Activated CD8-positive, alpha-beta memory T cell treated with anti-CD3 and anti-CD28 coated beads for 4 hours (primary cell): ENCODE measurements around the gene C19orf47.

ENCODE experiments used
- DNase-seq, 2 donors: peaks; one replicate each; pipeline ENCODE4 v3.0.0-alpha.2; 2020; ENCODE audit warnings: low read depth in 2 of 2

C19orf47 gene

DNA sequence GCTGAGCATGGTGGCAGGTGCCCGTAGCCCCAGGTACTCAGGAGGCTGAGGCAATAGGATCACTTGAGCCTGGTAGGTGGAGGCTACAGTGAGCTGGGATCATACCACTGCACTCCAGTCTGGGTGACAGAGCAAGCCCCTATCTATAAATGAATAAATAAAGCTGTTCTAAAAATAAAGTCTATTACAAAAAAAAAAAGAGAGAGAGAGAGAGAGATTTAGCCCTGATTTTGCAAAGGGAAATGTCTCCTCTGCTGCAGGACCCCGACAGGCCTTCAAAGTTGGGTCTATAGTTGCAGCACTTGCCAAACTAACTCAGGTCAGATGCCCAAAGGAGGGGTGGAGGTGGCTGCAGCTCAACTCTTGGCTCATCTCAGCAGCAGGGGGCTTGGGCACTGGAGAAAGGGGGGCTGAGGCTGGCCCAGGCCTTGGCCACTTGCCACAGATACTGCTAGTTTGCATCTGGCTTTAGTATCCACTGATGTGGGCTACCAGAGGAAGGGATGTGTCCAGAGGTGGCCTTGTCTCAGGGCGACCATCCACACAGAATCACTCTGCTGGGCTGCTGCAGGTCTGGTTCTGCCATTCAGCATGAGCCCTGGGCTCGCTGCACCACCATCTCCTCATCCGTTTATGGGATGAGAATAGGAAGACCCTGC, 32.3 kb downstream of the C19orf47 start:
- no peak for DNase-seq

DNA sequence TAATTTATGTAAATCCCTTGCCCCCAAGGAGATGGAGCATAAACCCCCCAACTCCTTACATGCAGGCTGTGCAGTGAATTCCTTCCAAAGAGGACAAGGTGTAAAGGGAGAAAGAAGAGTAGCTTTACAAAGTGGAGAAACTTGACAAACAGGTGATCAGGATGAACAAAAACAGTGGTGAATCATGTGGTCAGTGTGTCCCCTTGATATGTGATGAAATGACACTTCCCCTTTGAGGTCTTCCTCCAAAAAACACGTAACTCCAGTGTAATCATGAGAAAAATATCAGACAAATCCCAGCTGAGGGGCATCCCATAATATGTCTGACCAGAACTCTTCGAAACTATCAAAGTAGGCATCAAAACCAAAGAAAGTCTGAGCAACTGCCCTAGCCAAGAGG, 33.5 kb downstream of the C19orf47 start:
- no peak for DNase-seq

DNA sequence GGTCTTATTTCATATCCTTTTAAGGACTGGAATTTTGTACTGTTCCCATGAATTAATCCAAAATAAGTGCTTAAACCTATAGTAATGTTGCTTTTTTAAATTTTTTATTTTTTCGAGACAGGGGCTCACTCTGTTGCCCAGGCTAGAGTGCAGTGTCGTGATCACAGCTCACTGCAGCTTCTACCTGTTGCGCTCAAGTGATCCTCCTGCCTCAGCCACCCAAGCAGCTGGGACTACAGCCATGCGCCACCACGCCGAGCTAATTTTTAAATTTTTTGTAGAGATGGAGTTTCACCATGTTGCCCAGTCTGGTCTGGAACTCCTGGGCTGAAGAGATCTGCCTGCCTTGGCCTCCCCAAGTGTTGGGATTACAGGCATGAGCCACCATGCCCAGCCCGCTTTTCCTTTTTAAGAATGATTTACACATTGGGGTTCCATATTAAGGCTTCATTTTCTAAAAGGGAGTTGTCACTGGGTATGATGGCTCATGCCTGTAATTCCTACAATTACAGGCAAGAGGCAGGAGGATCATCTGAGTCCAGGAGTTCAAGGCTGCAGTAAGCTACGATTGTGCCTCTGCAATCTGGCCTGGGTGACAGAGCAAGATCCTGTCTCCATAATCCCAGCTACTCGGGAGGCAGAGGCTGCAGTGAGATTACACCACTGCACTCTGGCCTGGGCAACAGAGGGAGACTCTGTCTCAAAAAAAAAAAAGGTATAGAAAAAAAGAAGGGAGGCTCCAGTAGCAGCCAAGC, 34.8 kb downstream of the C19orf47 start:
- no peak for DNase-seq

DNA sequence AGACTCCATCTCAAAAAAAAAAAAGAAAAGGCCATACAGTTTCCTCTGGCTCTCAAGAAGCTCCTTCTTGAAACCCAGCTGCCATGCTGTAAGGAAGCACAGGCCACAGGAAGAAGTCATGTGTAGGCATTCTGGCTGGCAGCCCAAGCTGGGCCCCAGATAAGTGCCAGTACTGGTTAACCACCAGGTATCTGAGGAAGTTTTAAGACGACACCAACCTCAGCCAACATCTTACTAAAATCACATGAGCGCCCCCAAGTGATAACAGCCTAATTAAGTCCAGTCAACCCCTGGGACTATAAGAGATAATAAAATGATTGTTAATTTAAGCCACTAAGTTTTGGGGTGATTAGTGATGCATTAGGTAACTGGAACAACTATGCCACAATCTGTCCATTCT, 35.7 kb downstream of the C19orf47 start:
- no peak for DNase-seq

DNA sequence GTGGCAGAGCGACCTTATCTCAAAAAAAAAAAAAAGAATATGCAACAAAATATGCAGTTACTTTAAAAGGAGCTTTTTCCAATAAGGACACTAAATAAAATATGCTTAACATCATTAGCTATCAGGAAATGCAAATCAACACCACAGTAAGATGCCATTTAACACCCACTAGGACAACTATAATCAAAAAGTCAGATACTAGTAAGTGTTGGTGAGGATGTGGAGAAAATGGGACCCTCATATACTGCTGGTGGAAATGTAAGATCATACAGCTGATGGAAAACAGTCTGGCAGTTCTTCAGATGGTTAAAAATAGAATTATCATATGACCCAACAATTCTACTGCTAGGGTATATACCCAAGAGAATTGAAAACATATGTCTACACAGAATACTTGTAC, 38.5 kb downstream of the C19orf47 start:
- no peak for DNase-seq

DNA sequence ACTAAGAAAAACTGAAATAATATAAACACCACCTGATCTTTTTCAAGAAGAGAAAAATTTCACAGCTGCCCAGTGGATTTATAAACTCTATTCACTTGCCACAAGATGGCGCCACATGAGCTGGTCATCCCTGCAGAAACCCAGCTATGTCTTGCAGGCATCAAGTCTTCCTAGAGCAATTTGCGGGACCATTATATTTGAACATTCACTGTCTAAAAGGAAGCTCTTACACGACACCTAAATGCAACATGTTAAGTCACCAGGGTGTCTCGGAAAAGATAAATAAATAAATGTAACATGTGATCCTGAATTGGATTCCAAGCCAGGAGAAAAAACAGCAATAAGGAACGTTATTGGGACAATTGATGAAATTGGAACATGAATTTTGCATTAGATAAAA, 42.8 kb downstream of the C19orf47 start:
- peak; percentile 42 to 52 for DNase-seq

DNA sequence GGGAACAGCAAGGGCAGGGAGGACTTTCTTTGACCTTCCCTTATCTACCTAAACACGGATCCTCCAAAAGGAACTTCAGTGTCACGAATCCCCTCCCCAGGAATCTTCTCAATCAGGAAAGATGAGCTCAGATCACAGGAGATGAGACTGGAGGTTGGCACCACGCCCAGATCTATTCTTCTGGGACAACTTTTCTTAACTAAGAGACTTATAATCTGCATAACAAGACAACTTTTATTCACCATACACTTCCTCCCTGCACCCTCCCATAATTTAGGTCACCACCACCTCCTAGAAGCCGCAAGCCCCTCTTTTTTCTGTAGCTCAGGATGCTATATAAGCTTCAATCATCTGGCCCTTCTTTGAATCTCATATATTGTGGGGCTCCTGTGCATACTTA, 43.9 kb downstream of the C19orf47 start:
- DNase-seq = no peak

DNA sequence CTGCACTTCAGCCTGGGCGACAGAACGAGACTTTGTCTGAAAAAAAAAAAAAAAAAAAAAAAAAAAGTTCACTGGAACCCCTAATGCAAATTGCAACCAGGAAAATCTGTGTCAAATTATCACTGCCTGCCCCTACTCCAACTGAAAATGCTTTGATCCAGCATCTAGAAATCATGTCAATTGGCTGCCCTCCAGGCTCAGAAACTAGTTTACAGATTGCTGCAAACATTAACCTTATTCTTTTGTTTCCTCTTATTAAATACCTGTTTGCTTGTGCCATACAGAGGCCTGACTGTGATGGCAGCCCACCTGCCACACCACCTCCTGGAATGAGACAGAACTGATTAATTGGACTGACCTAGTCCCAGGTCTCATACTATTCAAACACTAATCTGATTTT, 44.4 kb downstream of the C19orf47 start:
- DNase-seq = no peak

DNA sequence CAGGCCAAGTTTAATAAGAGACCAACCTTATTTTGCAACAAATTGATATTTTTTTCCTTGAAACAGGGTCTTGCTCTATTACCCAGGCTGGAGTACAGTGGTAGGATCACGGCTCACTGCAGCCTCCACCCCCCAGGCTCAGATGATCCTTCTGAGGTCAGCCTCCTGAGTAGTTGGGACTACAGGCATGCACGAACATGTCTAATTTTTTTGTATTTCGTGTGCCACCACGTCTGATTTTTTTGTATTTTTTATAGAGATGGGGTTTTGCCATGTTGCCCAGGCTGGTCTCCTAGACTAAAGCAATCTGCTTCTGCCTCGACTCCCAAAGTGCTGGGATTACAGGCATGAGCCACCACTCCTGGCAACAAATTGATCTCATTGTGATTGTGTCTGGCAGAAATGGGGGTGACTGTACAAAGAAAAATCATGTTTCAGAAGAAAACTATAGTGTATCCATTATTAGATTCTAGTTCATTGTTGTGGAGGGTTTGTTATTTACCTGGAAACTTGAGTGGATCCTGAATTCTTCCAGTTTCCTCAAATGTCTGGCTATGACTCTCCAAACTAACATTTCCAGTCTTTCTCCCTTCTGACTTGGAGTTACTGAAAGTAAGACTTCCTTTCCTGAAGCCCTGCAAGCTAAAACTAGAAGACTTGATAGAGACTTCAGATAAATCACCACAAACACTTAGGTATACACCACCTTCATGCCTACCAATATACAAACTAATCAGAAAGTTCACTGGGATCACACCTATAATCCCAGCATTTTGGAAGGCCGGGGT, 45.8 kb downstream of the C19orf47 start:
- no peak for DNase-seq

DNA sequence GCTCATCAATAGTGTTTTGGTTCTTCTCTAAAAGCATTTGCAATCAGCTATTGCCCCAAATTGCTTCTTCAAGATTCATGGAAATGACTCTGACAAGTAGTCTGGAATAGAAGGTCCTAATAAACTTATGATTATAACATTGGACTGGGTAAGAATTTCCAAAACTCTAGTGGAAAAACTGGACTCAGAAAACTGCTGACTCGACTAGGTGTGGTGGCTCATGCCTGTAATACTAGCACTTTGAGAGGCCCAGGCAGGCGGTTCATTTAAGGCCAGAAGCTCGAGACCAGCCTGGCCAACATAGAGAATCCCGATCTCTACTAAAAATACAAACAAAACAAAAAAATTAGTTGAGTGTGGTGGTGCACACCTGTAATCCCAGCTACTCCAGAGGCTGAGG, 47.5 kb downstream of the C19orf47 start:
- DNase-seq = no peak

DNA sequence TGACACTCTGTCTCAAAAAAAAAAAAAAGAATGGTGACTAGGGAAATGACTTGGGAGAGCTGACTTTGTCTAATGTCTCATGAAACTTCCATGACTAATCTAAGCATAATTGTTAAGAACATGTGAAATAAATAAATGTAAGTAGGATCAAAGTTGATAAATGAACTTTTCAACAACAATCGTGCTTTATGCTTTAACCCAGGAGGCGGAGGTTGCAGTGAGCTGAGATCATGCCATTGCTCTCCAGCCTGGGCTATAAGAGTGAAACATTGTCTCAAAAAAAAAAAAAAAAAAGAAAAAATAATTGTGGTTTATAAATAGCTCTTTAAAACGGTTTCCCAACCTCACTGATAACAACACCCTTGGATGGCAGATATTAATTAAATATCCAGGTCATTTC, 50.2 kb downstream of the C19orf47 start:
- no peak for DNase-seq

DNA sequence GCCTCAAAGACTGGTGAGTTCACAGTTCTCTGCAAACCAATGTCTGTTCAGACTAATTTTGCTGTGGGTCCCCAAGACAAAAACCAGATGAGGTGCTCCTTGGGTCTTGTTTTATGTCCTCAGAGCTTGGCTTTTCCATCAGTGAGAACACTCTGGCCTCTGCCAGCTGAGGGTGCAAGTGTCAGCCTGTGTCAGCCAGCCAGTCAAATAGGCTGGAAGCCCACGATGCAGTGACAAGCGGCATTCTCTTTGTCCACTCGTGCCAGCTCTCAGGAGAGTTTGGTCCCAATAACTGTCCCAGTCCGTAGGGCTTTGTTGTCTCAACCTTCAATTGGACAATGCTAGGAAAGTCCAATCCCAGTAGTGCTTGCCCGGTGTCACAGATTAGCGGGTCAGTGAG, 53.6 kb downstream of the C19orf47 start:
- no peak for DNase-seq

DNA sequence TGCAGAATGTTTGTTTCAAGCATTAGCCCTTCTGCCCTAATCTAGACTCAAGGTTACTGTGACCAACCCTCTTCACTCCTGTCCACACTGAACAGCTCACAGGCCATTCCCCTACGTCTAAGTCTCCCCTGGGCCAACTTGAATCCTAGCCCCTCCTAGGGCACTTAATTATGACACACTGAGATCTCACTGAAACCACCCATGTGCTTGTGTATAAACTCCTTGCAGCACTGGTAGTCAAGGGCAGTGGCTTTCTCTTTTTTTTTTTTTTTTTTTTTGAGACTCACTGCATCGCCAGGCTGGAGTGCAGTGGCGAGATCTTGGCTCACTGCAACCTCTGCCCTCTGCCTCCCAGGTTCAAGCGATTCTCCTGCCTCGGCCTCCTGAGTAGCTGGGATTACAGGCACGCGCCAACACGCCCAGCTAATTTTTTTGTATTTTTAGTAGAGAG, 61.2 kb downstream of the C19orf47 start:
- DNase-seq = no peak

DNA sequence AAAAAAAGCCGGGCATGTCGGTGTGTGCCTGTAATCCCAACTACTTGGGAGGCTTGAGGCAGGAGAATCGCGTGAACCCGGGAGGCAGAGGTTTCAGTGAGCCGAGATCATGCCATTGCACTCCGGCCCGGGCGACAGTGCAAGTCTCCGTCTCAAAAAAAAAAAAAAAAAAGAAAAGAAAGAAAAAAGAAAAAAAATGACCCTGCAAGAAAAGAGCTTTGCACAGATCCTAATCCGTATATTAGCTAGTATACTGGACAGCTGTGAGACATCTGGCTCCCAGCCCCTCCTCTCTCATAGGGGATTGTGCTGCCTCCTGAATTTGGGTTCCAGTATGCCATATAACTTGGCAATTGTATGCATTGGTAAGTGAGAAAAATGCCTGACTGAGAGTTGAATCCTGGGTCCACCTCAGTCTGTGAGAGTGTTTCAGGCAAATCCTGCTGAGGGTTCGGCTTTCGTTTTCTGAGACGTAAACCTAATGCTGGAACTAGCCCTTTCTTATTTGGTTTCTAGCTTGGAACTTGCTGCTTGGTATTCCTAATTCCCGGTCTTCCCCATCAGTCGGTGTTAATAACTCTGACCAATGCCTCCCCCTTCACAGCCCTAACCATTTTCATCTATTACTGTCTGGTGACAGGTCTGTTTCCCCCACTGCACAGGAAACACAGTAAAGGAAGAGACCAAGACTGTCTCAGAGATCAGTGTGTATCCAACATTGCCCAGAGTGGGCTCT, 61.8 kb downstream of the C19orf47 start:
- DNase-seq = no peak

DNA sequence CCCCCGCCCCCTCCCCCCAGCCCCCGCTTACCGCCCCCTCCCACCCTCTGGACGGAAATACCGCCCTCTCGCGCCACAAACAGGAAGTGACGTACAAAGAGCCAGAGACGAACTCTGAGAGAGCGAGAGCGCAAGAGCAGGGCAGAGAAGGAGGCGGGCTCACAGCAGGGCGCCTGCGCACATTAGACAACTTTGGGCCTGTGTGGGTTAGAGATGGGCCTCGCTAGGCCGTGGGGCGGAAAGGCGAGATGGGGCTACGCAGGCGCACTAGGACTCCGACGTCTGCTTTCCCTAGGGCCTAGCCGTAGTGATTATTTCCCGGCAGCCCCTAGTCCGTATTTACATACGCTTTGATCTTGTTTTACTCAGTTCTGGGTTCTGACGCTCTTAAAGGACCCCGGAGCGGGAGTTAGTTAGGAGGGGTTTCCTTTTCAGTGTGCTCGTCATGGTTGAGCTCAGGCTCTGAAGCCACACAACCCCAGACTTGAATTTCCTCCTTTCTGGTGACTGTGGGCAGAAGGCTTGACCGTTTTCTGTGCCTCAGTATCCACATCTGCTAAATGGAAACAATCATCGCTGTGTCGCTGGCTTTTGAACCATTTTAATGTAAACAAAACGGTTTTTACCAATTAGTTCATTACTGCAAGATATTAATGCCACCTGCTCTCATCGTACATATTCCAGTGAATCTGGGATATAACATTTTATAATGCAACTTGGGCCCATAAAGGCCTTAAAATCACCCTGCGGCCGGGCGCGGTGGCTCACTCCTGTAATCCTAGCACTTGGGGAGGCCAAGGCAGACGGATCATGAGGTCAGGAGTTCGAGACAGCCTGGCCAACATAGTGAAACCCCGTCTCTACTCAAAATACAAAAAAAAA, 62.6 kb downstream of the C19orf47 start:
- DNase-seq = peak; percentile 95 to 98

DNA sequence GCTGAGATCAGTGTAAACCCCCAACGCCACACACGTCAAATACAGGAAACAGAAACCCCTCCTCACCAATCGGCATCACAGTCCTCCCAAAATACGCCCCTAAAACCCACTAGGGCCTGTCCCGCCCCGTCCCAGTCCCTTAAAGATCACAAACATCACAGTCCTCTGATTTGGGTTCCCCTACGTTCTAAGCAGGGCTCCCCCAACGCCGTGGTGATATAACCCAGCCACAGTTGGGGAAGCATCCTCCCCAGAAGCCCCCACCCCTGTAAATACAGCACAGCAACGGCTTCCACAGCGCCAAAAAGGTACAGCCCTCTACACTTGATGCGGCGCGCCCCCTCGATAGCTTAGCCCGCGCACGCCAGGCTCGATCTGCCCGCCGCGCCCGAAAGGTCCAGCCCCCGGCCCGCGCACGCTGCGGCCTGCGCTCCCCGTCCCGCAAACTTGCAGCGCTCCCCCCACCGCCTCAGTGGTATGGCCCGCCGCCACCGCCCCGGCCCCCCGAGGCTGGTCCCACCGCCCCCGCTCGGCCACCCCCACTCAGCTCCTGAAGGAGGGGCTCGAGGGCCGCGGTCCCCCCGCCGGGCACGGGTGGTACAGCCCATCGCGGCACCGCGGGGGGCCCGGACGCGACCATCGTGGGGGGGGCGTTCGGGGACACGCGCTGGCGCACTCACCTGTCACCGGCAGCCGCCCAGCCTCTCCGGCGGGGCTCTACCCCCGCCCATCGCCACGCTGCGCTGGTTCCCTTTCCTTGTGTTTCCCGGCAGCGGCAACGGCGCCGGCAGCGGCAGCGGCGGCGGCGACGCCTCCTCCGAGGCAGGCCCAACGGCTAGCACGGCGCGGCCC, 63.5 kb downstream of the C19orf47 start, which contains the start of gene AKT2:
TSS of gene AKT2 (minus strand) at position 845 of the 852 bp plus-strand sequence. CDS start 20,078 bp downstream, outside the sequence.
- peak; percentile 55 to 68 for DNase-seq

DNA sequence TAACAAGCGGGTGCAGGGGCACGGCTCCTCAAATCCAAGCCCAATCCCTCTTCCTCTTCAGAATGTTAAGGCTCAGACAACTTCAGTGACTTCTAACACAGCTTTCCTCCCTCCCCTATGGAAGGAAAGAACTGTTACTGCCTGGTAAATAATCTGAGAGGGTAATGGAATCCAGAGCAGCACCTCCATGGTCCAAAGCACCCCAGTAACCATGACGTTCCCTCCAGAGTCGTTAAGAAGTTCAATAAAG, 64.0 kb downstream of the C19orf47 start:
- DNase-seq = no peak

DNA sequence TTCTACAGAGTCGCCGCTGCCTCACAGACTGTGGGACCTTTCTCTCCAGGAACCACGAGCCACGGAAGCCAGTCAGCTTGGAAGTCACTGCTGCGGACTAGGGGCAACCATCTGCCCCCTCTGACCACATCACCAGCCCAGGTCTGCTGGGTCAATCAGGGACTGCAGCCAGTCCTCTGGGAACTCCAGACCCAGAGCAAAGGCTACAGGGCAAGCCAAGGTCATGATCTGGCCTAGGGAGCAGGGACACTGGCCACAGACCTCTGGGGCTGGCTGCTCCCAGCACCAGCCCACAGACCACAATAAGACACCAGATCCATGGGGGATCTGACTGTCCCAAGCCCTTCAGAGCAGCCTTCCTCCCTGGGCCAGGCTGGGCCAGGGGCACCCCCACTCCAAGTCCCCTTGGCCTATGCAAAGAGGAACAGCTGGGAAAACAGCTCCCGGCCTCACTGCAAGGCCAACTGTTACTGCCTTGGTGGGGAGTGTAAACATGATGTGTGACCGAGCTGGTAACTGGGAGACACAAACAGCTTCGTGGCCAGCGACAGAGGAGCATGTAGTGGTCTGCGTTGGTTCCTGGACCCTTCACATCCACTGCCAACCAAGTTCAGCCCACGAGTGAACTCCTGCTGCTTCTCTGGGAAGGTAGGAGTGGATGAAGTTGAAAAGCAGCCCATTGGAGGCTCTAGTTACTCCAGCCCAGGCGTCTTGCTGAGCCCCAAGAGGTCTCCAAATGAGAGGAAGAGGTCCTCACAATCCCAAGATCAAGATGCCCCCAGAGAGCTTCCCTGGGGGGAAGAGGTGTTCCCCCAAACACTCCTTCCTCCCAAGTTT, 64.6 kb downstream of the C19orf47 start:
- no peak for DNase-seq

DNA sequence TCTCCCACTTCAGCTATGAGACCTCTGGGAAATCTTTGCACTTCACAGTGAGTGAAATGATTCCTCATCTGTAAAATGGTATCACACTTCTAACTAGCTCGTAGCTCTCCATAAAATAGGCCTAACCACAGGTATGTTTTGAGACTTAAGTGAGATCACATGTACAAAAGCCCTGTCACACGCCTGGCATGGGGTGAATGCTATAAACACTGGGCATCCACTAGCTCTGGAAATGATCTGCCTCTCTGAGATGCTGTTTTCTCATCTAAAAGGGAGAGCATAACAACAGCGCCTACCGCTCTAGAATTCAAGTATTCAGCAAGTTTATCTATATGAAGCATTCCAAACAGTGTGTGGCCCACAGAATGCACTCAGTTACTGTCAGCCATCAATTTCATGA, 65.3 kb downstream of the C19orf47 start:
- no peak for DNase-seq
